Esophagus mucosa (tissue), 1 donor: Measurements from ENCODE around the gene LINC00305. TPM values are rescaled to one million over a fixed set of nuclear protein-coding genes. Genes with fewer than 3 reads are reported as not detected.

Source experiments
- ATAC-seq: fragments of 200-7000 bp; cut with Tn5 transposase; one replicate; pipeline ENCODE4 v1.9.1; 2020
- total RNA-seq: library from RNA; stranded (reverse); gene quantifications from one replicate; pipeline ENCODE4 v1.2.4, GENCODE V29; 2023
- donor health status: DM: yes; HTN: yes; CAD: no.

LINC00305 gene
- total RNA-seq, 1 donor from 2014 or later, result not detected

GRCh38 chr18:64111950-64112349, 36.9 kb downstream of the LINC00305 start:
- no peak for ATAC-seq

- ATAC-seq, result no peak
Measured at GRCh38 chr18:64110692-64111480, 38.0 kb downstream of the LINC00305 start.

- ATAC-seq, result no peak
Measured at GRCh38 chr18:64103986-64104385, 44.9 kb downstream of the LINC00305 start.

- no peak for ATAC-seq
Measured at GRCh38 chr18:64100116-64100922, 48.6 kb downstream of the LINC00305 start.

GRCh38 chr18:64099244-64099643, 49.6 kb downstream of the LINC00305 start:
- no peak for ATAC-seq

- no peak for ATAC-seq
Measured at GRCh38 chr18:64097497-64097896, 51.4 kb downstream of the LINC00305 start.

GRCh38 chr18:64095056-64095455, 53.8 kb downstream of the LINC00305 start:
- no peak for ATAC-seq

GRCh38 chr18:64094210-64094609, 54.7 kb downstream of the LINC00305 start:
- ATAC-seq, result no peak

GRCh38 chr18:64091526-64091925, 57.4 kb downstream of the LINC00305 start:
- no peak for ATAC-seq

GRCh38 chr18:64090876-64091275, 58.0 kb downstream of the LINC00305 start:
- no peak for ATAC-seq

- no peak for ATAC-seq
Measured at GRCh38 chr18:64083916-64084315, 65.0 kb downstream of the LINC00305 start.

GRCh38 chr18:64082513-64082912, 66.4 kb downstream of the LINC00305 start:
- no peak for ATAC-seq

GRCh38 chr18:64082054-64082453, 66.8 kb downstream of the LINC00305 start:
- ATAC-seq, result no peak

- no peak for ATAC-seq
Measured at GRCh38 chr18:64073971-64074370, 74.9 kb downstream of the LINC00305 start.

- ATAC-seq, result no peak
Measured at GRCh38 chr18:64055019-64055418, 93.9 kb downstream of the LINC00305 start.

GRCh38 chr18:64053246-64053645, 95.6 kb downstream of the LINC00305 start:
- no peak for ATAC-seq

- ATAC-seq, result no peak
Measured at GRCh38 chr18:64052772-64053171, 96.1 kb downstream of the LINC00305 start.

- no peak for ATAC-seq
Measured at GRCh38 chr18:64044616-64045015, 104.3 kb downstream of the LINC00305 start.

- no peak for ATAC-seq
Measured at GRCh38 chr18:64042728-64043358, 106.0 kb downstream of the LINC00305 start.

GRCh38 chr18:64037812-64038414, 111.0 kb downstream of the LINC00305 start:
- no peak for ATAC-seq

- no peak for ATAC-seq
Measured at GRCh38 chr18:64032312-64032711, 116.6 kb downstream of the LINC00305 start.

GRCh38 chr18:64031411-64031810, 117.5 kb downstream of the LINC00305 start:
- no peak for ATAC-seq
